Gastrocnemius medialis (tissue), 4 donors: Measurements from ENCODE around the gene NUDT14. TPM values are rescaled to one million over a fixed set of nuclear protein-coding genes. Genes with fewer than 3 reads are reported as not detected.

Experiments used
- ATAC-seq, 2 donors: fragments of 150-250 bp; one replicate each; pipeline ENCODE4 v1.9.1; 2016
- DNase-seq, 2 donors: peaks; one replicate each; pipeline ENCODE4 v3.0.0-alpha.2; 2019
- H3K27ac ChIP-seq, 4 donors: fragments of 200-600 bp; sonication (generic); 1 replicate in 1 of 4; 2 replicates in 3 of 4; pipeline ENCODE4 v1.5.1; 2016 to 2018; ENCODE audit warnings: mild to moderate bottlenecking in 2 of 4, moderate library complexity in 1 of 4
- H3K27me3 ChIP-seq, 3 donors: fragments of 200-600 bp; sonication (generic) in 2 of 3; 1 replicate in 1 of 3; 2 replicates in 2 of 3; pipeline versions ENCODE4 v1.5.1 to v1.6.0; 2016 to 2019; ENCODE audit warnings: mild to moderate bottlenecking in 1 of 3, moderate library complexity in 1 of 3
- H3K36me3 ChIP-seq, 2 donors: fragments of 200-600 bp; sonication (generic) in 1 of 2; one replicate each; pipeline ENCODE4 v1.5.1; 2017 to 2018
- H3K4me1 ChIP-seq, 2 donors: fragments of 200-600 bp; sonication (generic) in 1 of 2; one replicate each; pipeline ENCODE4 v1.5.1; 2016 to 2017; ENCODE audit warnings: mild to moderate bottlenecking in 2 of 2
- H3K4me3 ChIP-seq, 4 donors: fragments of 200-600 bp; sonication (generic) in 3 of 4; 1 replicate in 1 of 4; 2 replicates in 3 of 4; pipeline ENCODE4 v1.5.1; 2016 to 2019; ENCODE audit warnings: mild to moderate bottlenecking in 2 of 4
- H3K9me3 ChIP-seq, 3 donors: fragments of 200-600 bp; sonication (generic) in 2 of 3; 1 replicate in 1 of 3; 2 replicates in 2 of 3; pipeline ENCODE4 v1.5.1; 2016 to 2019
- CTCF ChIP-seq, 5 experiments: fragments of 450-650 bp in 3 of 5; fragments of 200-600 bp in 2 of 5; sonication (generic) in 2 of 5; IDR thresholded peaks in 4 of 5; conservative IDR thresholded peaks in 1 of 5; 1 replicate in 4 of 5; 2 replicates in 1 of 5; pipeline ENCODE4 v1.5.1; 2016 to 2019; ENCODE audit warnings: antibody characterized with exemption in 5 of 5, mild to moderate bottlenecking in 3 of 5, moderate library complexity in 3 of 5
- POLR2A ChIP-seq, 2 donors: fragments of 450-650 bp; IDR thresholded peaks; one replicate each; pipeline ENCODE4 v1.6.1; 2017; ENCODE audit warnings: antibody characterized with exemption in 2 of 2, mild to moderate bottlenecking in 2 of 2, moderate library complexity in 2 of 2
- in situ Hi-C, 4 donors: fragments of 200-750 bp; cut with MboI; loops; one replicate each; pipeline versions ENCODE4 v1.15.0 to v1.8.0; 2017; ENCODE audit warnings: low sequenced_read_pairs in 4 of 4
- intact Hi-C: fragments of 100-400 bp; cut with DNase I; formaldehyde crosslinking; loops from one replicate; pipeline ENCODE4 v1.15.1; 2023; ENCODE audit warnings: low total_unique reads
- total RNA-seq, 4 donors: library from RNA; depleted of rRNA; stranded (reverse); fragments of >200 nt; gene quantifications; one replicate each; pipeline versions ENCODE4 v1.1.0 to v1.2.3, GENCODE V29; 2016

Gene NUDT14
- total RNA-seq, 4 donors from 2014 or later, result 11.0 to 25.5 (median 16.4) TPM

GRCh38 chr14:105135700-105136395 is 45.3 kb downstream of the NUDT14 start:
- Histone ChIP-seq H3K4me3 (no peak overlapping the region), H3K27me3 (no peaks in the 10 kb centered on the region), H3K36me3 (peaks cover 0 to 11% of the 10 kb centered on the region in 2 donors), H3K9me3 (peaks cover 0 to 10% (median 0%) of the 10 kb centered on the region in 3 donors), H3K4me1 (no peaks in the 10 kb centered on the region), H3K27ac (no peak overlapping the region)
- intact Hi-C loops (no loop called here), in situ Hi-C loops (no loop called here)
- ATAC-seq, result no peak
- no peak for DNase-seq
- TF ChIP-seq POLR2A (IDR thresholded peaks at IDR 0.05) (no peak), CTCF (IDR thresholded peaks at IDR 0.05 in 4 of 5, conservative IDR thresholded peaks at IDR 0.05 in 1 of 5) (no peak)

- Histone ChIP-seq H3K4me1 (no peaks in the 10 kb centered on the region), H3K27me3 (no peaks in the 10 kb centered on the region), H3K27ac (no peak overlapping the region), H3K9me3 (peaks cover 0 to 5% (median 0%) of the 10 kb centered on the region in 3 donors), H3K4me3 (no peak overlapping the region), H3K36me3 (no peaks in the 10 kb centered on the region)
- intact Hi-C loops (no loop called here), in situ Hi-C loops (no loop called here)
- TF ChIP-seq CTCF (IDR thresholded peaks at IDR 0.05 in 4 of 5, conservative IDR thresholded peaks at IDR 0.05 in 1 of 5), result no peak
- no peak for TF ChIP-seq POLR2A (IDR thresholded peaks at IDR 0.05)
- DNase-seq (no peak), ATAC-seq (no peak)
Measured at GRCh38 chr14:105132921-105133654, 48.0 kb downstream of the NUDT14 start.

- Histone ChIP-seq H3K36me3 (no peaks in the 10 kb centered on the region), H3K9me3 (peaks cover 0 to 5% (median 0%) of the 10 kb centered on the region in 3 donors), H3K4me1 (no peaks in the 10 kb centered on the region), H3K27me3 (peaks cover 0 to 4% (median 4%) of the 10 kb centered on the region in 3 donors), H3K4me3 (no peak overlapping the region), H3K27ac (no peak overlapping the region)
- ATAC-seq, result no peak
- intact Hi-C loops, result no loop called here
- TF ChIP-seq CTCF (IDR thresholded peaks at IDR 0.05 in 4 of 5, conservative IDR thresholded peaks at IDR 0.05 in 1 of 5) (no peak), POLR2A (IDR thresholded peaks at IDR 0.05) (no peak)
- DNase-seq, result no peak
- in situ Hi-C loops, result no loop called here
Measured at GRCh38 chr14:105131241-105131640, 49.9 kb downstream of the NUDT14 start.

GRCh38 chr14:105128059-105128458 is 53.1 kb downstream of the NUDT14 start:
- in situ Hi-C loops (no loop called here), intact Hi-C loops (no loop called here)
- no peaks in the 10 kb centered on the region for H3K4me1 ChIP-seq
- no peak for ATAC-seq
- H3K36me3 ChIP-seq, result no peaks in the 10 kb centered on the region
- TF ChIP-seq CTCF (IDR thresholded peaks at IDR 0.05 in 4 of 5, conservative IDR thresholded peaks at IDR 0.05 in 1 of 5) (no peak), POLR2A (IDR thresholded peaks at IDR 0.05) (no peak)
- peaks cover 0 to 5% (median 0%) of the 10 kb centered on the region in 3 donors for H3K9me3 ChIP-seq
- H3K27me3 ChIP-seq, result peaks cover 3 to 4% (median 4%) of the 10 kb centered on the region in 3 donors
- no peak overlapping the region for H3K4me3 ChIP-seq
- DNase-seq, result no peak
- H3K27ac ChIP-seq, result no peak overlapping the region
